Psoas muscle (tissue), 8 donors: Measurements from ENCODE around the gene PPP2R5B. TPM values are rescaled to one million over a fixed set of nuclear protein-coding genes. Genes with fewer than 3 reads are reported as not detected.

Experiments used
- ATAC-seq, 4 donors: fragments of 200-7000 bp; cut with Tn5 transposase; one replicate each; pipeline ENCODE4 v1.9.1; 2020; ENCODE audit warnings: moderate library complexity in 3 of 4, mild to moderate bottlenecking in 2 of 4
- DNase-seq, 2 donors: peaks; one replicate each; pipeline ENCODE4 v3.0.0-alpha.2; 2020
- H3K27ac ChIP-seq: fragments of 200-600 bp; one replicate; pipeline ENCODE4 v1.8.0; 2022
- H3K27me3 ChIP-seq, 3 donors: fragments of 200-600 bp in 1 of 3; one replicate each; pipeline versions ENCODE4 v1.6.1 to v1.8.0; 2013 to 2022; ENCODE audit warnings: low read length in 2 of 3, mild to moderate bottlenecking in 2 of 3, moderate library complexity in 1 of 3; ENCODE audit not compliant: insufficient read depth in 3 of 3
- H3K36me3 ChIP-seq, 2 donors: fragments of 200-600 bp in 1 of 2; one replicate each; pipeline versions ENCODE4 v1.6.1 to v1.8.0; 2013 to 2022; ENCODE audit warnings: low read depth in 1 of 2, mild to moderate bottlenecking in 1 of 2, moderate library complexity in 1 of 2; ENCODE audit not compliant: insufficient read depth in 1 of 2
- H3K4me1 ChIP-seq: fragments of 200-600 bp; one replicate; pipeline ENCODE4 v1.8.0; 2022
- H3K4me3 ChIP-seq: fragments of 200-600 bp; one replicate; pipeline ENCODE4 v1.8.0; 2022; ENCODE audit warnings: mild to moderate bottlenecking
- H3K9me3 ChIP-seq: fragments of 200-600 bp; one replicate; pipeline ENCODE4 v1.8.0; 2022
- WGBS, 3 donors: extraction: QIAGEN DNeasy Blood & Tissue Kit; methylation state at CpG; one replicate each; pipeline versions ENCODE4 v1.1.6 to v1.1.7; 2013; 5-methylcytosine and 5-hydroxymethylcytosine counted together
- intact Hi-C, 2 donors: fragments of 100-400 bp; cut with DNase I; formaldehyde crosslinking; loops; one replicate each; pipeline versions ENCODE4 v1.11.0 to v1.14.2; 2022
- polyA plus RNA-seq, 3 donors: library from polyadenylated mRNA; stranded (reverse); fragments of 200-250 nt; gene quantifications; one replicate each; pipeline ENCODE4 v1.2.3, GENCODE V29; 2013
- total RNA-seq, 4 donors: library from RNA; stranded (reverse); fragmentation: NEBNext Ultra II Directional in 2 of 4; extraction: Animal tissue kit (Norgen Biotek cat#: 25700) in 2 of 4; gene quantifications; one replicate each; pipeline versions ENCODE4 v1.2.1 to v1.2.4, GENCODE V29; 2021 to 2023
- TF ChIP-seq, protein P1 (sequence below): fragments of 200-600 bp; IDR thresholded peaks from one replicate; pipeline ENCODE4 v1.8.0; 2022; ENCODE audit warnings: antibody characterized with exemption
- donor health status: healthy with polysubstance abuse.
- donor health status: DM: no; HTN: no; CAD: no; lungs with moderate emphysema.
- donor health status: Bipolar disorder and iron deficiency.
- donor health status: healthy.
- donor health status: DM: yes; HTN: yes; CAD: no.
- donor health status: DM: no; HTN: no; CAD: no.
- donor health status: DM: no; HTN: no; CAD: no.
- donor health status: DM: yes; HTN: yes; CAD: no.

Gene PPP2R5B
- total and polyA plus RNA-seq, 7 donors: 13.2 to 36.1 (median 17.2) TPM

DNA sequence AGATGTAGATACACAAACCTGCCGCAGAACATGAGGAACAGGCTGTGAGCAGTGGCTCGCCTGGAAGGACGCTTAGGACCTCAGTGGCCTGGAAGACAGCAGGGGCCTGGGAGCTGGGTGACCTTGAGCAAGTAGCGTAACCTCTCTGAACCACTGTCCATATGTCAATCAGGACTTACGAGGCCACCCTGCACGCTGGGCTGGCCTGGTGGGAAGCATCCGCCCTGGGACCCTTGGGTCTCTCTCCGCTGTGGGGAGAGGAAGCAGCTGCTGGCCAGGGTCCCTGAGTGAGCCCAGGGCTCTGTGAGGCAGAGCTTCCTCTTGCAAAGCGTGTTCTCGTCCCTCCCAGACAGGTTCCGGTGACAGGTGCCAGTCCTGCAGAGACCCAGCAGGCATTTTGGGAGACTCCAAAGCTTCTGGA, 32.1 kb upstream of the PPP2R5B start:
- TF ChIP-seq, protein P1, sequence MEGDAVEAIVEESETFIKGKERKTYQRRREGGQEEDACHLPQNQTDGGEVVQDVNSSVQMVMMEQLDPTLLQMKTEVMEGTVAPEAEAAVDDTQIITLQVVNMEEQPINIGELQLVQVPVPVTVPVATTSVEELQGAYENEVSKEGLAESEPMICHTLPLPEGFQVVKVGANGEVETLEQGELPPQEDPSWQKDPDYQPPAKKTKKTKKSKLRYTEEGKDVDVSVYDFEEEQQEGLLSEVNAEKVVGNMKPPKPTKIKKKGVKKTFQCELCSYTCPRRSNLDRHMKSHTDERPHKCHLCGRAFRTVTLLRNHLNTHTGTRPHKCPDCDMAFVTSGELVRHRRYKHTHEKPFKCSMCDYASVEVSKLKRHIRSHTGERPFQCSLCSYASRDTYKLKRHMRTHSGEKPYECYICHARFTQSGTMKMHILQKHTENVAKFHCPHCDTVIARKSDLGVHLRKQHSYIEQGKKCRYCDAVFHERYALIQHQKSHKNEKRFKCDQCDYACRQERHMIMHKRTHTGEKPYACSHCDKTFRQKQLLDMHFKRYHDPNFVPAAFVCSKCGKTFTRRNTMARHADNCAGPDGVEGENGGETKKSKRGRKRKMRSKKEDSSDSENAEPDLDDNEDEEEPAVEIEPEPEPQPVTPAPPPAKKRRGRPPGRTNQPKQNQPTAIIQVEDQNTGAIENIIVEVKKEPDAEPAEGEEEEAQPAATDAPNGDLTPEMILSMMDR: no peak
- ATAC-seq (no peak), DNase-seq (no peak)
- Histone ChIP-seq H3K36me3 (peaks cover 0 to 22% of the 10 kb centered on the region in 2 donors), H3K4me3 (no peak overlapping the region), H3K27ac (peak overlapping the region; percentile 23), H3K9me3 (no peaks in the 10 kb centered on the region), H3K27me3 (no peaks in the 10 kb centered on the region), H3K4me1 (peaks cover 2% of the 10 kb centered on the region)
- WGBS, 3 donors: 70 to 81% (median 73%) methylated on average over 11 of the region's 11 CpGs
- intact Hi-C loops: loop anchor here in 1 of 2 donors (2.0 kb wide), 1 partner anchor 46 kb away; no protein-coding TSS in a partner anchor

GRCh38 chr11:64892838-64893193, 31.7 kb upstream of the PPP2R5B start:
- WGBS, 3 donors: 84 to 90% (median 90%) methylated on average over 9 to 10 of the region's 10 CpGs

GRCh38 chr11:64893194-64894069, 31.1 kb upstream of the PPP2R5B start:
- peak in 1 of 4 donors; percentile 7 for ATAC-seq

More at GRCh38 chr11:64892838-64893193, 31.7 kb upstream of the PPP2R5B start:
- TF ChIP-seq, protein P1: no peak
- ATAC-seq: no peak
- Histone ChIP-seq H3K27me3 (no peaks in the 10 kb centered on the region), H3K4me3 (no peak overlapping the region), H3K27ac (peak overlapping the region; percentile 23), H3K4me1 (peaks cover under 1% of the 10 kb centered on the region), H3K36me3 (peaks cover 0 to 26% of the 10 kb centered on the region in 2 donors), H3K9me3 (no peaks in the 10 kb centered on the region)
- intact Hi-C loops: loop anchor here in 1 of 2 donors (2.0 kb wide), 1 partner anchor 46 kb away; no protein-coding TSS in a partner anchor
- DNase-seq: peak in 1 of 2 donors; percentile 15

GRCh38 chr11:64894070-64894811, 30.2 kb upstream of the PPP2R5B start:
- peak; percentile 87 to 91 (median 90) for ATAC-seq
- no peak overlapping the region for H3K4me3 ChIP-seq
- no peaks in the 10 kb centered on the region for H3K9me3 ChIP-seq
- WGBS, 3 donors: 36 to 42% (median 37%) methylated on average over 13 to 14 of the region's 14 CpGs
- H3K36me3 ChIP-seq: peaks cover 0 to 40% of the 10 kb centered on the region in 2 donors
- H3K4me1 ChIP-seq: no peaks in the 10 kb centered on the region
- TF ChIP-seq, protein P1: peak; percentile 90
- H3K27me3 ChIP-seq: no peaks in the 10 kb centered on the region
- peak overlapping the region; percentile 44 for H3K27ac ChIP-seq
- peak; percentile 89 to 94 for DNase-seq
- intact Hi-C loops: loop anchor here in 1 of 2 donors (1.0 kb wide), 1 partner anchor 47 kb away; no protein-coding TSS in a partner anchor

More at GRCh38 chr11:64893194-64894069, 31.1 kb upstream of the PPP2R5B start:
- Histone ChIP-seq H3K36me3 (peaks cover 0 to 32% of the 10 kb centered on the region in 2 donors), H3K27ac (no peak overlapping the region), H3K9me3 (no peaks in the 10 kb centered on the region), H3K27me3 (no peaks in the 10 kb centered on the region), H3K4me1 (no peaks in the 10 kb centered on the region), H3K4me3 (no peak overlapping the region)
- 71 to 75% (median 75%) methylated on average over 23 to 25 of the region's 25 CpGs for WGBS, 3 donors
- DNase-seq: no peak
- TF ChIP-seq, protein P1: no peak
- intact Hi-C loops: loop anchor here (1.0 to 2.0 kb wide), 2 partner anchors 46 to 47 kb away; no protein-coding TSS in a partner anchor
